H1 (cell line): ENCODE data around the gene OSBPL9. TPM values are rescaled to one million over a fixed set of nuclear protein-coding genes. Genes with fewer than 3 reads are reported as not detected.

Source experiments
- CTCF ChIA-PET: fragments of 300-600 bp; sonication (Branson Sonifier 250); formaldehyde crosslinking; loops from one replicate; lab custom pipeline; 2021; ENCODE audit not compliant: partially characterized antibody; lab: Charles Lee
- POLR2A ChIA-PET: fragments of 300-600 bp; sonication (Branson Sonifier 250); formaldehyde crosslinking; loops from one replicate; lab custom pipeline; 2021; ENCODE audit warnings: inconsistent platforms; ENCODE audit not compliant: partially characterized antibody; lab: Charles Lee
- DNase-seq, 2 experiments: peaks; one replicate each; pipeline versions ENCODE4 v3.0.0 to v3.0.0-alpha.2; 2010 to 2022; ENCODE audit warnings: low spot score in 2 of 2, low read depth in 1 of 2, mixed read lengths in 1 of 2
- FAIRE-seq: peaks from 2 replicates; lab custom pipeline; 2011; peaks lifted over from hg19 to GRCh38; lab: Jason Lieb, UNC
- H2AFZ ChIP-seq: 2 replicates; pipeline ENCODE4 v1.8.1; 2012; ENCODE audit warnings: low read length, inconsistent platforms
- H2AK5ac ChIP-seq: 2 replicates; pipeline ENCODE4 v1.6.1; 2013; ENCODE audit warnings: low read depth, low read length
- H2BK120ac ChIP-seq: replicated peaks from 2 replicates; pipeline ENCODE3; 2013; ENCODE audit warnings: low read depth, low read length, inconsistent platforms
- H2BK12ac ChIP-seq: 2 replicates; pipeline ENCODE4 v1.6.1; 2013; ENCODE audit warnings: low read depth, low read length
- H2BK15ac ChIP-seq: 2 replicates; pipeline ENCODE4 v1.6.1; 2013; ENCODE audit warnings: low read length
- H2BK20ac ChIP-seq: 2 replicates; pipeline ENCODE4 v1.6.1; 2013; ENCODE audit warnings: low read length
- H2BK5ac ChIP-seq: 2 replicates; pipeline ENCODE4 v1.6.1; 2013; ENCODE audit warnings: low read depth, low read length
- H3K14ac ChIP-seq: 2 replicates; pipeline ENCODE4 v1.6.1; 2013; ENCODE audit warnings: inconsistent platforms; ENCODE audit not compliant: insufficient read length
- H3K18ac ChIP-seq: 2 replicates; pipeline ENCODE4 v1.6.1; 2013; ENCODE audit warnings: low read length; ENCODE audit errors: extremely low read depth
- H3K23ac ChIP-seq: 2 replicates; pipeline ENCODE4 v1.6.1; 2013; ENCODE audit warnings: inconsistent platforms; ENCODE audit not compliant: insufficient read length
- H3K23me2 ChIP-seq: 2 replicates; pipeline ENCODE4 v1.6.1; 2013; ENCODE audit warnings: low read depth, low read length
- H3K27ac ChIP-seq: 2 replicates; pipeline ENCODE4 v1.6.1; 2011; ENCODE audit warnings: low read depth, low read length, inconsistent platforms
- H3K27me3 ChIP-seq, 4 experiments: replicated peaks in 1 of 4; 1 replicate in 1 of 4; 2 replicates in 3 of 4; pipeline versions ENCODE4 v1.6.1 to v1.8.1; 2011 to 2013; ENCODE audit warnings: low read length in 3 of 4, mild to moderate bottlenecking in 3 of 4, inconsistent platforms in 2 of 4, mixed read lengths in 2 of 4, moderate library complexity in 1 of 4; ENCODE audit not compliant: control insufficient read depth in 3 of 4, insufficient read depth in 3 of 4; ENCODE audit errors: extremely low read depth in 1 of 4
- H3K36me3 ChIP-seq, 4 experiments: 2 replicates each; pipeline versions ENCODE4 v1.6.1 to v1.8.1; 2011 to 2013; ENCODE audit warnings: mild to moderate bottlenecking in 4 of 4, low read length in 3 of 4, moderate library complexity in 2 of 4, control low read depth in 1 of 4, inconsistent platforms in 1 of 4; ENCODE audit not compliant: insufficient read depth in 4 of 4, control insufficient read depth in 2 of 4
- H3K4ac ChIP-seq: replicated peaks from 2 replicates; pipeline ENCODE3; 2013; ENCODE audit warnings: low read length, low read depth, mixed read lengths, inconsistent platforms; ENCODE audit not compliant: insufficient read length
- H3K4me1 ChIP-seq, 4 experiments: replicated peaks in 1 of 4; 1 replicate in 1 of 4; 2 replicates in 3 of 4; pipeline versions ENCODE4 v1.6.1 to v1.8.1; 2011 to 2013; ENCODE audit warnings: low read length in 3 of 4, inconsistent platforms in 2 of 4, mixed read lengths in 1 of 4; ENCODE audit not compliant: insufficient read depth in 4 of 4, control insufficient read depth in 3 of 4
- H3K4me2 ChIP-seq, 2 experiments: 2 replicates each; pipeline versions ENCODE4 v1.6.1 to v1.8.1; 2011 to 2013; ENCODE audit warnings: low read depth in 2 of 2, low read length in 2 of 2, control low read depth in 1 of 2, inconsistent platforms in 1 of 2, mild to moderate bottlenecking in 1 of 2; ENCODE audit not compliant: insufficient read depth in 1 of 2
- H3K4me3 ChIP-seq, 4 experiments: fragments of 200-600, 300-600 bp in 1 of 4; sonication (generic), shearing (Covaris generic), sonication (Bioruptor Twin) in 1 of 4; 2 replicates each; pipeline versions ENCODE4 v1.5.1 to v1.8.1; 2011 to 2016; ENCODE audit warnings: low read length in 4 of 4, low read depth in 3 of 4, control low read depth in 2 of 4, inconsistent platforms in 2 of 4, mild to moderate bottlenecking in 2 of 4, mixed read lengths in 1 of 4, moderate library complexity in 1 of 4; ENCODE audit not compliant: insufficient read depth in 2 of 4; ENCODE audit errors: extremely low read depth in 1 of 4
- H3K56ac ChIP-seq: replicated peaks from 2 replicates; pipeline ENCODE3; 2013; ENCODE audit warnings: low read depth, mild to moderate bottlenecking, mixed read lengths, low read length, inconsistent platforms; ENCODE audit not compliant: insufficient read length
- H3K79me1 ChIP-seq: 2 replicates; pipeline ENCODE4 v1.6.1; 2013; ENCODE audit warnings: low read depth, low read length, control low read depth
- H3K79me2 ChIP-seq, 2 experiments: 2 replicates each; pipeline versions ENCODE4 v1.6.1 to v1.8.1; 2012 to 2013; ENCODE audit warnings: low read length in 2 of 2, mild to moderate bottlenecking in 2 of 2, inconsistent platforms in 1 of 2; ENCODE audit not compliant: insufficient read depth in 2 of 2, control insufficient read depth in 1 of 2
- H3K9ac ChIP-seq, 4 experiments: replicated peaks in 1 of 4; 1 replicate in 1 of 4; 2 replicates in 3 of 4; pipeline versions ENCODE4 v1.6.1 to v1.8.1; 2011 to 2013; ENCODE audit warnings: low read depth in 3 of 4, low read length in 3 of 4, control low read depth in 2 of 4, mild to moderate bottlenecking in 2 of 4, moderate library complexity in 2 of 4, inconsistent platforms in 1 of 4; ENCODE audit errors: extremely low read depth in 1 of 4
- H3K9me3 ChIP-seq, 2 experiments: 2 replicates each; pipeline versions ENCODE4 v1.6.1 to v1.8.1; 2012 to 2013; ENCODE audit warnings: mild to moderate bottlenecking in 2 of 2, moderate library complexity in 2 of 2, control low read depth in 1 of 2, inconsistent platforms in 1 of 2, low read depth in 1 of 2, low read length in 1 of 2, mixed read lengths in 1 of 2; ENCODE audit not compliant: insufficient read depth in 2 of 2
- H4K20me1 ChIP-seq, 2 experiments: replicated peaks in 1 of 2; 2 replicates each; pipeline versions ENCODE3 to v1.8.1; 2011 to 2013; ENCODE audit warnings: inconsistent platforms in 2 of 2, low read length in 2 of 2, mild to moderate bottlenecking in 1 of 2; ENCODE audit not compliant: insufficient read depth in 2 of 2, control insufficient read depth in 1 of 2
- H4K5ac ChIP-seq: 2 replicates; pipeline ENCODE4 v1.6.1; 2013; ENCODE audit warnings: low read length, low read depth, mixed read lengths, inconsistent platforms; ENCODE audit not compliant: insufficient read length
- H4K8ac ChIP-seq: 2 replicates; pipeline ENCODE4 v1.8.0; 2013; ENCODE audit warnings: mild to moderate bottlenecking, moderate library complexity, low read length, inconsistent platforms; ENCODE audit not compliant: insufficient read depth; ENCODE audit errors: extremely low read depth
- H4K91ac ChIP-seq: replicated peaks from 2 replicates; pipeline ENCODE3; 2013; ENCODE audit warnings: low read length, mixed read lengths, inconsistent platforms; ENCODE audit not compliant: insufficient read length
- ASH2L ChIP-seq: fragments of 200-600, 300-600 bp; sonication (generic); IDR thresholded peaks from one replicate; pipeline ENCODE4 v1.7.1; 2017; ENCODE audit warnings: low read length
- BACH1 ChIP-seq: IDR thresholded peaks from 2 replicates; pipeline ENCODE4 v1.6.1; 2012; ENCODE audit warnings: low read length, improper control_type of control experiment
- EP300 ChIP-seq, 2 experiments: IDR thresholded peaks; 1 replicate in 1 of 2; 2 replicates in 1 of 2; pipeline ENCODE4 v1.6.1; 2011 to 2012; ENCODE audit warnings: low read depth in 2 of 2, low read length in 2 of 2, mild to moderate bottlenecking in 2 of 2, borderline replicate concordance in 1 of 2, inconsistent platforms in 1 of 2, moderate library complexity in 1 of 2
- GABPA ChIP-seq: IDR thresholded peaks from 2 replicates; pipeline ENCODE4 v1.6.1; 2011; ENCODE audit warnings: mild to moderate bottlenecking, low read length, moderate library complexity, borderline replicate concordance; ENCODE audit not compliant: insufficient read depth
- HDAC2 ChIP-seq, 2 experiments: fragments of 300-600 bp in 1 of 2; sonication (generic) in 1 of 2; IDR thresholded peaks; 2 replicates each; pipeline ENCODE4 v1.6.1; 2011 to 2012; ENCODE audit warnings: low read depth in 2 of 2, low read length in 2 of 2, mild to moderate bottlenecking in 2 of 2, moderate library complexity in 2 of 2, borderline replicate concordance in 1 of 2, inconsistent platforms in 1 of 2
- SIRT6 ChIP-seq: IDR thresholded peaks from one replicate; pipeline ENCODE4 v1.7.1; 2012; ENCODE audit warnings: low read length, inconsistent platforms
- SP2 ChIP-seq: IDR thresholded peaks from 2 replicates; pipeline ENCODE4 v1.6.1; 2012; ENCODE audit warnings: mild to moderate bottlenecking, low read length, inconsistent platforms
- WGBS, 2 experiments: shearing (Covaris generic) in 1 of 2; methylation state at CpG; one replicate each; pipeline versions ENCODE4 v1.1.6 to v1.1.7; 2013 to 2015; ENCODE audit warnings: low lambda C conversion rate in 2 of 2, mixed read lengths in 2 of 2, inconsistent platforms in 1 of 2, low coverage in 1 of 2, missing lambda C conversion rate in 1 of 2; ENCODE audit not compliant: insufficient replicate concordance in 2 of 2, insufficient coverage in 1 of 2, insufficient read length in 1 of 2; ENCODE audit errors: extremely low coverage in 1 of 2, missing lambda C conversion rate in 1 of 2; 5-methylcytosine and 5-hydroxymethylcytosine counted together
- long read RNA-seq, 2 experiments: library from RNA in 1 of 2; library from capped mRNA in 1 of 2; stranded (forward); transcript quantifications; one replicate each; pipeline ENCODE4 v2.0.0, GENCODE V29; 2021; ENCODE audit warnings: inconsistent platforms in 1 of 2
- polyA minus RNA-seq, 3 experiments: library from RNA; depleted of rRNA, polyadenylated mRNA; stranded (reverse); fragments of >200 nt; gene quantifications; 1 replicate in 2 of 3; 2 replicates in 1 of 3; pipeline ENCODE4 v1.2.3, GENCODE V29; 2011
- polyA plus RNA-seq, 7 experiments: library from polyadenylated mRNA; depleted of rRNA in 3 of 7; stranded (reverse) in 5 of 7; unstranded in 2 of 7; fragments of >200 nt in 5 of 7; fragments of 200-250 nt in 2 of 7; gene quantifications; 1 replicate in 5 of 7; 2 replicates in 1 of 7; 4 replicates in 1 of 7; pipeline versions ENCODE4 v1.2.1 to v1.2.3, GENCODE V29; 2011 to 2013; ENCODE audit warnings: missing spikeins in 2 of 7, mixed read lengths in 2 of 7
- total RNA-seq: library from RNA; stranded (reverse); fragmentation: NEBNext Ultra II Directional; extraction: Animal tissue kit (Norgen Biotek cat#: 25700); gene quantifications from 2 replicates; pipeline ENCODE4 v1.2.1, GENCODE V29; 2021

OSBPL9 gene
- total RNA-seq: 62.3 and 71.6 TPM in 2 replicates
- 40.5 and 58.2 TPM in 2 replicates for polyA plus RNA-seq (2011; rRNA removed)
- polyA plus RNA-seq (2011; cell fraction: cytosol; rRNA removed): 46.1 TPM
- polyA plus RNA-seq (2011; cell fraction: nucleus; rRNA removed): 63.8 TPM
- 41.1 to 64.3 TPM (median 51.2 TPM) in 4 replicates for polyA plus RNA-seq (2012, experiment 1 of 2)
- 3.8 TPM for polyA plus RNA-seq (2012, experiment 2 of 2)
- polyA plus RNA-seq (2013, experiment 1 of 2): 52.9 TPM
- 54.7 TPM for polyA plus RNA-seq (2013, experiment 2 of 2)
- 140 and 178 TPM in 2 replicates for polyA minus RNA-seq (2011; rRNA and poly(A)+ RNA removed)
- 62.7 TPM for polyA minus RNA-seq (2011; cell fraction: cytosol; rRNA and poly(A)+ RNA removed)
- polyA minus RNA-seq (2011; cell fraction: nucleus; rRNA and poly(A)+ RNA removed): 120 TPM
- long read RNA-seq, experiment 1, partial matches to known transcripts: 38 of 54 reads
- long read RNA-seq, experiment 1, other reads (novel, unspliced or antisense): 16 of 54 reads
- long read RNA-seq, experiment 2, transcript OSBPL9-207 (20 exons, 2,755 nt): major isoform, 12 of 77 reads
- long read RNA-seq, experiment 2, transcript OSBPL9-203 (24 exons, 2,893 nt): major isoform, 12 of 77 reads
- long read RNA-seq, experiment 2, transcript OSBPL9-222 (21 exons, 2,210 nt): minor isoform, 10 of 77 reads
- long read RNA-seq, experiment 2, partial matches to known transcripts: 15 of 77 reads
- long read RNA-seq, experiment 2, other reads (novel, unspliced or antisense): 25 of 77 reads

DNA sequence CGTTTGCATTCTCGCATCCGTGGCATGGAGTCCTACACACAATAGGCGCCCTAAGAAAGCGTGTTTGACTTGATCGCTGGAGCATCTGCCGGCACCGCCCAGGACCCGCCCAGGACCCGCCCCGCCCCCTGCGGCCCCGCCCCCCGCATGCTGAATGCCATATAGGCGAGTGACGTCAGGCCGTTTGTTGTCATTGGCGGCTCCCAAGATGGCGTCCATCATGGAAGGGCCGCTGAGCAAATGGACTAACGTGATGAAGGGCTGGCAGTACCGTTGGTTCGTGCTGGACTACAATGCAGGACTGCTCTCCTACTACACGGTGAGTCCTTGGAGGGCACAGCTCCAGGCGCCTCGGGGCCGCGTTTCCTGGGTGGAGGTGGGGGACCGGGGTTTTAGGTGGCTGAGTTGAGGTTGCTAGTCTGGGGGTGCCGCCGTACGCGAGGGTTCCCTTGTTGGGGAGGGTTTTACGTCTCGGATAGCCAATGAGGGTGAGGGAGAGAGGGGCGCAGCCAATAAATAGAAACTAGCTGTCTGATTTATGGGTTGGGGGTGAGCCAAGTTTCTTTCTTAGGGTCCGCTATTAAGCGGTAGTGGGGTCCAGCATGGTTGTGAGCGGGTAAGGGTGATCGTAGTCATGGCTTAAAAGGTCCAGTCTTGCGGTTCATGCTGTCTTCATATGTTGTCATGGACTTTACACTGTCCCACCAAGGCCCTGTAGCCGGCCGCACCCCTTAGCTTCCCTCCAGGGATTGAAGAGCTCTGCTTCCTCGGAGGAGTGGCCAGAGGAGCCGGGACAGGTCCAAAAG is at the start of gene OSBPL9:
Gene OSBPL9, plus strand, starts transcription at position 190 of the 806 bp plus-strand sequence. Its CDS starts 19 bp downstream, at position 209.
- Histone ChIP-seq H2BK120ac (no peak within 1 kb of the TSS), H4K91ac (peak within 1 kb of the TSS; percentile 56), H2BK12ac (peak within 1 kb of the TSS; percentile 92), H3K79me1 (no peaks in the 10 kb centered on the region), H3K56ac (no peak within 1 kb of the TSS), H3K18ac (peak within 1 kb of the TSS; percentile 60; the same call in 1 of the 2 replicates), H4K20me1 (no peaks in the 10 kb centered on the region), H3K4me2 (peak within 1 kb of the TSS; percentile 89 to 92), H4K5ac (peak within 1 kb of the TSS; percentile 95), H2AFZ (peak within 1 kb of the TSS; percentile 100), H3K14ac (no peak within 1 kb of the TSS), H3K4me3 (peak within 1 kb of the TSS; percentile 96 to 100 (median 100)), H3K36me3 (no peaks in the 10 kb centered on the region), H3K9ac (peak within 1 kb of the TSS; percentile 54 to 98 (median 94)), H3K23ac (no peak within 1 kb of the TSS), H3K27ac (peak within 1 kb of the TSS; percentile 97), H3K79me2 (peaks cover 0 to 34% of the 10 kb centered on the region in 2 experiments; a peak in 3 of 4 replicates), H3K23me2 (peaks cover 6% of the 10 kb centered on the region), H3K27me3 (no peaks in the 10 kb centered on the region), H3K9me3 (no peaks in the 10 kb centered on the region), H3K4me1 (peaks cover 0 to 3% (median 1%) of the 10 kb centered on the region in 4 experiments; a peak in 2 of 7 replicates), H2BK15ac (peak within 1 kb of the TSS; percentile 4; the same call in 1 of the 2 replicates), H3K4ac (no peak within 1 kb of the TSS), H2AK5ac (no peak within 1 kb of the TSS; the same call in 1 of the 2 replicates), H4K8ac (peak within 1 kb of the TSS; percentile 99), H2BK5ac (peak within 1 kb of the TSS; percentile 89), H2BK20ac (no peak within 1 kb of the TSS)
- ChIA-PET CTCF (interaction anchor here (0.6 to 1.9 kb wide), 3 partner anchors 10 to 152 kb away, joined by 3 to 5 read pairs (median 3); no protein-coding TSS in a partner anchor), POLR2A (interaction anchor here (0.6 to 1.4 kb wide), 6 partner anchors 10 to 156 kb away, joined by 3 to 8 read pairs (median 3); partner anchors contain the start of gene EPS15)
- DNase-seq (peak; percentile 39 to 90), FAIRE-seq (peak; percentile 76)
- 2% methylated on average over 37 of the region's 45 CpGs; no CpG with 5 or more reads in 1 of the 2 experiments for WGBS, 2 experiments
- TF ChIP-seq GABPA: no peak
- TF ChIP-seq HDAC2 (IDR thresholded peaks at IDR 0.05; ENCODE audit: borderline replicate concordance in 1 of 2, low read depth in 2 of 2, low read length in 2 of 2): peak in 1 of 2 experiments; percentile 99; a peak in 2 of 4 replicates
- no peak for TF ChIP-seq SIRT6
- no peak for TF ChIP-seq EP300 (IDR thresholded peaks at IDR 0.05; ENCODE audit: borderline replicate concordance in 1 of 2, low read depth in 2 of 2, low read length in 2 of 2)
- peak; percentile 79 for TF ChIP-seq ASH2L
- no peak; the same call in 1 of the 2 replicates for TF ChIP-seq SP2
- no peak for TF ChIP-seq BACH1
